HEK293 (cell line): ENCODE measurements around the gene LMAN1L.

Source experiments
- CTCF ChIA-PET: fragments of 350-600 bp; formaldehyde crosslinking; extraction: SDS; loops from one replicate; lab custom pipeline; 2021; ENCODE audit warnings: antibody characterized with exemption; lab: Yijun Ruan, JAX
- POLR2A ChIA-PET: fragments of 300-600 bp; formaldehyde crosslinking; extraction: SDS; loops from one replicate; lab custom pipeline; 2020; ENCODE audit warnings: antibody characterized with exemption, inconsistent platforms; lab: Yijun Ruan, JAX
- H3K27ac ChIP-seq: fragments of 200-500 bp; sonication (Bioruptor generic); 2 replicates; pipeline ENCODE4 v1.5.1; 2014; ENCODE audit warnings: low read depth, low read length, control low read depth, inconsistent platforms; ENCODE audit errors: extremely low read depth
- H3K36me3 ChIP-seq, 2 experiments: fragments of 200-500 bp in 1 of 2; sonication (Bioruptor generic) in 1 of 2; 1 replicate in 1 of 2; 2 replicates in 1 of 2; pipeline ENCODE4 v1.5.1; 2014 to 2017; ENCODE audit warnings: inconsistent platforms in 2 of 2, low read length in 2 of 2; ENCODE audit not compliant: control insufficient read depth in 2 of 2, insufficient read depth in 1 of 2
- H3K4me1 ChIP-seq: fragments of 200-500 bp; sonication (Bioruptor generic); 2 replicates; pipeline ENCODE4 v1.5.1; 2014; ENCODE audit warnings: mild to moderate bottlenecking, low read length, inconsistent platforms; ENCODE audit not compliant: control insufficient read depth, insufficient read depth
- H3K4me3 ChIP-seq: 2 replicates; pipeline ENCODE4 v1.5.1; 2011; ENCODE audit warnings: low read depth, mild to moderate bottlenecking, control low read depth, low read length, moderate library complexity
- H3K9me3 ChIP-seq: fragments of 200-500 bp; sonication (Bioruptor generic); 2 replicates; pipeline ENCODE4 v1.5.1; 2014; ENCODE audit warnings: low read depth, low read length, inconsistent platforms; ENCODE audit not compliant: control insufficient read depth, insufficient read depth
- ATF2 ChIP-seq: fragments of 450-650 bp; formaldehyde crosslinking; IDR thresholded peaks from 2 replicates; pipeline ENCODE4 v1.5.1; 2016; ENCODE audit warnings: missing biosample characterization, missing genetic modification characterization, low read depth
- EGR2 ChIP-seq: fragments of 450-650 bp; formaldehyde crosslinking; IDR thresholded peaks from 2 replicates; pipeline ENCODE4 v1.5.1; 2016; ENCODE audit warnings: low read depth, missing biosample characterization, missing genetic modification characterization
- GLIS1 ChIP-seq: fragments of 450-650 bp; formaldehyde crosslinking; IDR thresholded peaks from 2 replicates; pipeline ENCODE4 v1.5.1; 2016; ENCODE audit warnings: missing biosample characterization, missing genetic modification characterization
- HOXA7 ChIP-seq: sonication (generic); formaldehyde crosslinking; IDR thresholded peaks from 2 replicates; pipeline ENCODE4 v1.8.1; 2022; ENCODE audit warnings: missing genetic modification reagents, borderline replicate concordance
- HOXD13 ChIP-seq: sonication (generic); formaldehyde crosslinking; IDR thresholded peaks from 2 replicates; pipeline ENCODE4 v1.8.0; 2022; ENCODE audit warnings: missing genetic modification reagents, borderline replicate concordance
- KLF8 ChIP-seq: fragments of 450-650 bp; formaldehyde crosslinking; IDR thresholded peaks from 2 replicates; pipeline ENCODE4 v1.5.1; 2016; ENCODE audit warnings: missing biosample characterization, missing genetic modification characterization
- ZBTB48 ChIP-seq: fragments of 450-650 bp; formaldehyde crosslinking; IDR thresholded peaks from 2 replicates; pipeline ENCODE4 v1.5.1; 2016; ENCODE audit warnings: missing biosample characterization, missing genetic modification characterization
- ZBTB7A ChIP-seq: fragments of 450-650 bp; formaldehyde crosslinking; IDR thresholded peaks from 2 replicates; pipeline ENCODE4 v1.5.1; 2016; ENCODE audit warnings: low read depth, missing biosample characterization, missing genetic modification characterization
- ZFHX2 ChIP-seq: fragments of 450-650 bp; formaldehyde crosslinking; conservative IDR thresholded peaks from 2 replicates; pipeline ENCODE4 v1.5.1; 2016; ENCODE audit warnings: missing biosample characterization, missing genetic modification characterization
- ZIC2 ChIP-seq: fragments of 450-650 bp; formaldehyde crosslinking; IDR thresholded peaks from 2 replicates; pipeline ENCODE4 v1.5.1; 2016; ENCODE audit warnings: missing biosample characterization, missing genetic modification characterization
- ZNF121 ChIP-seq: fragments of 450-650 bp; formaldehyde crosslinking; IDR thresholded peaks from 2 replicates; pipeline ENCODE4 v1.5.1; 2016; ENCODE audit warnings: missing biosample characterization, missing genetic modification characterization
- ZNF202 ChIP-seq: fragments of 450-650 bp; formaldehyde crosslinking; IDR thresholded peaks from 2 replicates; pipeline ENCODE4 v1.5.1; 2016; ENCODE audit warnings: missing biosample characterization, missing genetic modification characterization, borderline replicate concordance
- ZNF211 ChIP-seq: fragments of 450-650 bp; formaldehyde crosslinking; IDR thresholded peaks from 2 replicates; pipeline ENCODE4 v1.5.1; 2016; ENCODE audit warnings: low read depth, missing biosample characterization, missing genetic modification characterization
- ZNF513 ChIP-seq: fragments of 450-650 bp; IDR thresholded peaks from 2 replicates; pipeline ENCODE4 v1.5.1; 2018; ENCODE audit warnings: missing biosample characterization, missing genetic modification characterization
- ZNF544 ChIP-seq: fragments of 450-650 bp; formaldehyde crosslinking; IDR thresholded peaks from 2 replicates; pipeline ENCODE4 v1.5.0; 2017; ENCODE audit warnings: missing biosample characterization, missing genetic modification characterization
- ZNF560 ChIP-seq: fragments of 450-650 bp; formaldehyde crosslinking; IDR thresholded peaks from 2 replicates; pipeline ENCODE4 v1.5.1; 2017; ENCODE audit warnings: missing biosample characterization, missing genetic modification characterization, borderline replicate concordance
- ZNF571 ChIP-seq: fragments of 450-650 bp; formaldehyde crosslinking; IDR thresholded peaks from 2 replicates; pipeline ENCODE4 v1.5.0; 2017; ENCODE audit warnings: missing biosample characterization, missing genetic modification characterization
- ZNF585B ChIP-seq: fragments of 450-650 bp; formaldehyde crosslinking; IDR thresholded peaks from 2 replicates; pipeline ENCODE4 v1.5.1; 2016; ENCODE audit warnings: missing biosample characterization, missing genetic modification characterization
- ZNF623 ChIP-seq: fragments of 450-650 bp; formaldehyde crosslinking; IDR thresholded peaks from 2 replicates; pipeline ENCODE4 v1.5.1; 2016; ENCODE audit warnings: missing biosample characterization, missing genetic modification characterization
- ZNF645 ChIP-seq: fragments of 450-650 bp; formaldehyde crosslinking; IDR thresholded peaks from 2 replicates; pipeline ENCODE4; 2016; ENCODE audit warnings: missing biosample characterization, missing genetic modification characterization
- ZNF785 ChIP-seq: fragments of 450-650 bp; formaldehyde crosslinking; IDR thresholded peaks from 2 replicates; pipeline ENCODE4 v1.5.1; 2016; ENCODE audit warnings: missing biosample characterization, missing genetic modification characterization
- ZSCAN4 ChIP-seq: fragments of 450-650 bp; formaldehyde crosslinking; IDR thresholded peaks from 2 replicates; pipeline ENCODE4 v1.5.1; 2017; ENCODE audit warnings: missing biosample characterization, missing genetic modification characterization

LMAN1L gene

GRCh38 chr15:74794248-74794969 lies 18.2 kb upstream of the LMAN1L start:
- POLR2A ChIA-PET, result interaction anchor here (1.1 to 1.4 kb wide), 2 partner anchors 10 to 12 kb away, joined by 4 to 5 read pairs; no protein-coding TSS in a partner anchor
- Histone ChIP-seq H3K36me3 (peaks cover 8 to 30% of the 10 kb centered on the region in 2 experiments; a peak in 2 of 3 replicates), H3K9me3 (no peaks in the 10 kb centered on the region), H3K4me1 (peaks cover 32% of the 10 kb centered on the region), H3K4me3 (no peak overlapping the region), H3K27ac (0 out of 2 replicates have a peak overlapping the region, but pooled peaks have one; percentile 13)
- TF ChIP-seq ZIC2 (peak; percentile 56; the same call in 1 of the 2 replicates), ZNF211 (tag by site-specific recombination) (no peak), ZNF560 (tag by site-specific recombination) (no peak), ZNF623 (no peak), ZBTB7A (tag by site-specific recombination) (no peak), ZBTB48 (no peak), ZNF571 (no peak), ZNF202 (tag by site-specific recombination) (no peak), GLIS1 (peak; percentile 74), ZNF585B (no peak), KLF8 (tag by site-specific recombination) (no peak), ZNF785 (tag by site-specific recombination) (no peak)
- CTCF ChIA-PET, result interaction anchor here (0.6 to 25.7 kb wide), 3 partner anchors 19 to 157 kb away, joined by 3 to 649 read pairs (median 10); partner anchors contain the start of gene CSK

GRCh38 chr15:74794970-74795349 lies 17.7 kb upstream of the LMAN1L start:
- Histone ChIP-seq H3K9me3 (no peaks in the 10 kb centered on the region), H3K27ac (0 out of 2 replicates have a peak overlapping the region, but pooled peaks have one; percentile 13), H3K4me3 (no peak overlapping the region), H3K36me3 (peaks cover 8 to 31% of the 10 kb centered on the region in 2 experiments; a peak in 2 of 3 replicates), H3K4me1 (peaks cover 27% of the 10 kb centered on the region)
- CTCF ChIA-PET, result interaction anchor here (0.6 to 25.7 kb wide), 3 partner anchors 20 to 573 kb away, joined by 3 to 649 read pairs (median 10); partner anchors contain the start of gene CSK
- POLR2A ChIA-PET, result no interaction called here
- TF ChIP-seq ATF2 (tag by site-specific recombination), result no peak
- peak; percentile 55; the same call in 1 of the 2 replicates for TF ChIP-seq ZNF121 (tag by site-specific recombination)
- peak; percentile 1; the same call in 1 of the 2 replicates for TF ChIP-seq GLIS1
- no peak for TF ChIP-seq ZSCAN4 (tag by site-specific recombination)
- TF ChIP-seq HOXA7 (CRISPR knock-in tag), result no peak

- H3K36me3 ChIP-seq, result peaks cover 17 to 40% of the 10 kb centered on the region in 2 experiments; a peak in 2 of 3 replicates
- H3K9me3 ChIP-seq, result no peaks in the 10 kb centered on the region
- H3K27ac ChIP-seq, result no peak overlapping the region
- POLR2A ChIA-PET, result interaction anchor here (0.5 to 1.4 kb wide), 2 partner anchors 13 to 14 kb away, joined by 3 to 4 read pairs; no protein-coding TSS in a partner anchor
- H3K4me1 ChIP-seq, result peaks cover 15% of the 10 kb centered on the region
- H3K4me3 ChIP-seq, result no peak overlapping the region
- CTCF ChIA-PET, result interaction anchor here (1.6 to 25.7 kb wide), 4 partner anchors 9 to 175 kb away, joined by 6 to 649 read pairs (median 36); partner anchors contain the start of gene CSK
- TF ChIP-seq ZNF544 (tag by site-specific recombination) (no peak), ZFHX2 (tag by site-specific recombination) (peak; percentile 31; the same call in 1 of the 2 replicates), ZNF645 (tag by site-specific recombination) (no peak), ZNF513 (tag by site-specific recombination) (no peak), HOXD13 (no peak), EGR2 (tag by site-specific recombination) (peak; percentile 61), ZNF121 (tag by site-specific recombination) (peak; percentile 73; the same call in 1 of the 2 replicates)
Observed at GRCh38 chr15:74795966-74796625, 16.5 kb upstream of the LMAN1L start.
